Heart left ventricle (tissue), 13 donors: Measurements from ENCODE around the gene ZNF784.

Experiments
- CTCF ChIP-seq, 12 donors: fragments of 200-600 bp; sonication (generic) in 4 of 12; IDR thresholded peaks; one replicate each; pipeline versions ENCODE4 v1.5.0 to v1.8.0; 2018 to 2022; ENCODE audit warnings: antibody characterized with exemption in 12 of 12, mild to moderate bottlenecking in 5 of 12
- POLR2A ChIP-seq, 2 donors: fragments of 450-650 bp; IDR thresholded peaks; one replicate each; pipeline ENCODE4 v1.6.1; 2017; ENCODE audit warnings: antibody characterized with exemption in 2 of 2, mild to moderate bottlenecking in 2 of 2, moderate library complexity in 2 of 2
- donor health status: ischemic (EF 13 %, LVEDD 7.1; RV severe dilation, severe dysfunction).
- donor health status: DM: no; HTN: yes; CAD: no.
- donor health status: DM: no; HTN: no; CAD: no.
- donor health status: ischemic (EF 25% LVEDD 6.9; RV normal size, moderate dysfunction).
- donor health status: ischemic (EF 25% LVEDD 5.7; RV mildly dilated, moderate dysfunction).
- donor health status: ischemic (EF 35%, LVEDD 5.7; RV mildly dilated, moderate dysfunction).
- donor health status: nonischemic (EF 11% LVEDD 7.7; RV severe dilation, severe dysfunction).
- donor health status: DM: yes; HTN: yes; CAD: no.
- donor health status: PGD.
- donor health status: ischemic (EF 29% LVEDD 5.4; RV normal size, mild dysfunction).
- donor health status: nonischemic (EF 23%, LVEDD 6.1; RV moderate dilation, normal function).

DNA sequence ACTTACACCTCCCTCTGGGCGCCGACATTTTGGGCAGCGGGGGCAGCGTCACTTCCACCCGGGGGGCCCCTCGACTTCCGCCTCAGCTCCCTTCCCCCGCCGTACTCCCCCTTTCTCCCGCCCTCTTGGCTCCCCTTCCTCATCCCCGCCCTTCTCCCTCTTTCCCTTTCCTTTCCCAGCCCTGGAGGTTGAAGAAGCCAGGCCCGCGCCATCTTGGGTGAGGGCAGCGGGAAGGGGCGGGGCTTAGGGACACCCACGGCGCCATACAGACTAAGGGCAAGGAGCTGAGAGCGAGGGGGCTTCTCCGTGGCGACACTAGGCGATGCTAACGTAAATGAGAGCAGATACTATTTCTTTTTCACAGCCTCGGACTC, 24.9 kb downstream of the ZNF784 start, which contains the start of gene FIZ1:
- no peak for TF ChIP-seq CTCF (IDR thresholded peaks at IDR 0.05)
- TF ChIP-seq POLR2A (IDR thresholded peaks at IDR 0.05): no peak
